IPS DF 6.9 (cell line): ENCODE data around the gene MYL3.

Experiments used
- DNase-seq: peaks from one replicate; pipeline ENCODE4 v3.0.0-alpha.2; 2013; ENCODE audit warnings: low read depth, low spot score
- H3K27ac ChIP-seq: one replicate; pipeline ENCODE4 v1.5.1; 2013; ENCODE audit warnings: low read length, control low read depth
- H3K27me3 ChIP-seq: 2 replicates; pipeline ENCODE4 v1.6.1; 2013; ENCODE audit warnings: mild to moderate bottlenecking, low read length; ENCODE audit not compliant: control insufficient read depth, insufficient read depth
- H3K36me3 ChIP-seq: 2 replicates; pipeline ENCODE4 v1.6.1; 2013; ENCODE audit warnings: low read length; ENCODE audit not compliant: control insufficient read depth, insufficient read depth
- H3K4me1 ChIP-seq: 2 replicates; pipeline ENCODE4 v1.6.1; 2013; ENCODE audit warnings: low read length; ENCODE audit not compliant: control insufficient read depth, insufficient read depth
- H3K4me3 ChIP-seq: 2 replicates; pipeline ENCODE4 v1.5.1; 2013; ENCODE audit warnings: mild to moderate bottlenecking, low read length
- H3K9me3 ChIP-seq: 2 replicates; pipeline ENCODE4 v1.6.1; 2013; ENCODE audit warnings: low read length, inconsistent platforms; ENCODE audit not compliant: control insufficient read depth, insufficient read depth
- WGBS: extraction: QIAGEN DNeasy Blood & Tissue Kit; methylation state at CpG from one replicate; pipeline ENCODE4 v1.1.7; 2013; ENCODE audit warnings: mixed read lengths, missing lambda C conversion rate; ENCODE audit not compliant: insufficient read length, insufficient coverage; 5-methylcytosine and 5-hydroxymethylcytosine counted together

Gene MYL3

DNA sequence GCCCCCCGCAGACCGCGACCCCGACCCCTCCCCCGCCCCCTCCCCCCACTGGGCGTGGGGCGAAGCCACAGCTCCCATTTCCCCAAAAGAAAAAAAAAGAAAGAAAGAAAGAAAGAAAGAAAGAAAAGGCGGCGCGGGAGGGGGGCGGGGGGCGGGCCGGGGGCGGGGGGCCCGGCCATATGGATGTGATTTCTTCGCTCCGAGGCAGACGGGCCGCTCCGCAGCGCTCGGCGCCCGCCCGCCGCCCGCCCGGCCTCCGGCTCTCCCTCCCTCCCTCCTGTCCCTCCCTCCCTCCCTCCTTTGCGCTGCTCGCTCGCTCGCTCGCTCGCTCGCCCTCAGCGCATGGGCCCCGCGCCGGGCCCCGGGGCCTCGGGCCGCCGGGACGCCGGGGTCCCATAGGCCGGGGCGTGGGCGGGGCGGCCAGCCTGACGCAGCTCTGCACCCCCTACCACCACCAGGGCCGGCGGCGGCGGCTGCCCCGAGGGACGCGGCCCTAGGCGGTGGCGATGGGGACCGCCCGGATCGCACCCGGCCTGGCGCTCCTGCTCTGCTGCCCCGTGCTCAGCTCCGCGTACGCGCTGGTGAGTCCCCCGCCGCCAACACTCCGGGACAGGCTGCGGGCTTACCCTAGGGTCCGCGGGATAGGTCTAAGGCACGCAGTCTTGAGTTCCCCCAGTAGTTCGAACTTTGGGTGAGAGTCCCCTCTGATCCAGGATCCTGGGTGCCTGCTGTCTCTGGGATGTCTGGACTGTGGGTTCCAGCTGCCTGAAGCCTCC, 20.0 kb upstream of the MYL3 start:
- H3K27ac ChIP-seq, result no peak overlapping the region
- H3K9me3 ChIP-seq, result no peaks in the 10 kb centered on the region
- H3K4me3 ChIP-seq, result peak overlapping the region; percentile 38; the same call in 1 of the 2 replicates
- H3K36me3 ChIP-seq, result no peaks in the 10 kb centered on the region
- DNase-seq, result no peak
- H3K27me3 ChIP-seq, result peaks cover 58% of the 10 kb centered on the region
- WGBS, result no CpG with 5 or more reads among the region's 78 CpGs
- H3K4me1 ChIP-seq, result peaks cover 3% of the 10 kb centered on the region; the same call in 1 of the 2 replicates

DNA sequence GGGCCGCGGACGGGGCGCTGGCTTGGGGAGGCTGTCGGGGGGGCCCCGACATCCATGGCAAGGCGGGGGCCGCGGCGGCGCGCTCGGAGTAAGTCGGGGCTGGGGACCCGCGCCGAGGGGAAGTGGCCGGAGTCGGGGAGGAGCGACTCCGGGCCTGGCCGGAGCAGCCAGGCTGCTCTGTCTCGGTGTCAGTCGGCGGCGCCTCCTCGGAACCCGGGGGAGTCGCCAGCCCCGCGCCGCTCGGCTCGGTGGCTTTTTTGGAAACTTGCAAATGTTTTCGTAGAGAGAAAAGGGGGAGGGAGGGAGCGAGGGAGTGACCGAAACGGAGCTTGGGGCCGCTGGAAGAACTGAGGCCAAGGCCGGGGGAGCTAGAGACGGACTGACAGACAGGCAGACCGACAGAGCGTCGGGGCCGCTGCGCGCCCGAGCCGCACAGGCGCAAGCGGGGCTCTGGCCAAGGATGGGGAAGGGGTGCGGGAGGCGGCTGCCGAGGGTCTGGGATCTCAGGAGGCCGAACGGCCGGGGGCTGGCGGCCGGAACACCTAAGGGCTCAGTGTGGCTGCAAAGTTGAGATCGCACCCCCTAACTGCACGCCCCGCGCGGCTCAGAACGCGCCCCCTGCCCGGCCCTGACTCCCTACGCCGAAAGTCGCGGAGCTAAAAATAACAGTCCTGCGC, 19.3 kb upstream of the MYL3 start:
- no CpG with 5 or more reads among the region's 72 CpGs for WGBS
- Histone ChIP-seq H3K36me3 (no peaks in the 10 kb centered on the region), H3K27ac (no peak overlapping the region), H3K4me3 (peak overlapping the region; percentile 38; the same call in 1 of the 2 replicates), H3K27me3 (peaks cover 58% of the 10 kb centered on the region), H3K4me1 (peaks cover 3% of the 10 kb centered on the region; the same call in 1 of the 2 replicates), H3K9me3 (no peaks in the 10 kb centered on the region)
- DNase-seq, result no peak

DNA sequence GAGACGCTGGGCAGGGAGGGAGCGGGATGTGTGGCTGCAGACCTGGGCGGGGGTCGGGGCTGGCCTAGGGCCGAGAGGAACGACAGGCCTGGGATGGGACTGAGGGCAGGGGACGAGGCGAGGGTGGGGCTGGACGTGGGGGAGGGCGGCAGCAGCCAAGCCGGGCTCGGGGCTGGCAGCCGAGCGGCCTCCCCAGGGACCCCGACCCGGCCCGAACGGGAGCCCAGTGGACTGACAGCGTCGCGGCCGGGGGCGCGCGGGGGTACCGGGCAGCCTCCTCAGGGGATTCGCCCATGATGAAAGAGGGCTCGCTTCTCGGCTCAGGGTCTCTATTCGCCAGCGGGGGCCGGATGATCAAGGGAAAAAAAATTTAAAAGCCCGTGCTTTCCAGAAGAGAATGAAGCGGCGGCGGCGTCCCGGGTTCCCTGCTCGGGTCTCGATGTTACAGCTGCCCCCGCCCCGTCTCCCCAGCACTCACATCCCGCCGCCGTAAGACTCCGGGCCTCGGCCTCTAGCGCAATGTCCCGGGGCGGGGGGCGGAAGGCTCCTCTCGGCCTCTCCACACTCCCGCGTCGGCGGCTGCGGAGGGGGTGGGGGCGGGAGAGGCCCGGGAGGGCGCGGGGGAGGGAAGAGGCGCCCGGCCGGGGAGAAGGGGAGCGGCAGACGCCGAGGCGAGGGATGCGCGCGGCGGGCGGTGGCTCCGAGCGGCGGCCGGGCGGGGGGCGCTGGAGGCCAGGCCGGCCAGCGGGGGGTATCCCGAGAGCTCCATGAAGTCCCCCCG, 18.5 kb upstream of the MYL3 start:
- H3K27me3 ChIP-seq, result peaks cover 58% of the 10 kb centered on the region
- peaks cover 3% of the 10 kb centered on the region; the same call in 1 of the 2 replicates for H3K4me1 ChIP-seq
- peak overlapping the region; percentile 38; the same call in 1 of the 2 replicates for H3K4me3 ChIP-seq
- no peaks in the 10 kb centered on the region for H3K36me3 ChIP-seq
- no peaks in the 10 kb centered on the region for H3K9me3 ChIP-seq
- DNase-seq, result no peak
- no CpG with 5 or more reads among the region's 83 CpGs for WGBS
- H3K27ac ChIP-seq, result no peak overlapping the region

DNA sequence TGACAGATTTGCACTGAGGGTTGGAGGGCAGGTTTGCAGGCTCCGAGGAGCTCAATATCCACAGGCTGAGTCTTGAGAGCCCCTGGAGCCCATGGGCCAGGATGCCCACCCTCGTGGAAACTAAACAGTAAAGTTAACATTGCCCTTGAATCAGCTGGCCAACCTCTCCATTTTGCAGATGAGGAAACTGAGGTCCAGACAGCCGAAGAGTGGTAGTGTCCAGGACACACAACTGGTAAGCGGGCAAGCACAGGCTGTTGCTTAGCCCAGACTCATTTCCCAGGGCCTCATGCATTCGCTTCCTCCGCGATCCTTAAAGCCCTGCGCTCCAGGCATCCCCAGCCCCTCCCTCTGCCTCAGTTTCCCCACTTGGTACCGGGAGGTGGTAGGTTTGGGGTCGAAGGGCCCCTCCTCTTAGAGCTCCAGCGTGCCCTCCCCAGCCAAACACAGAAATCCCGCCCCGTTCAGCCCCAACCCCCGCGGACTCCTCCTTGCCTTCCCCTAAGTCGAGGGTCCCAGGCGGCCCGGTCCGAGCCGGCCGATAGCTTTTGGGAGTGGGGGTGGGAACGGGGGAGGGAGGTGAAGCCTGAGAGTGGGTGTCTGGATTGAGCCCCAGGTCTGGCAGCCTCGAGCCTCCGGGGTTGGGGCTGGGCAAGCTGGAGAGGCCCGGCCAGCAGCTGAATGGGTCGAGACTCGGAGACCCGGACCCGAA, 17.8 kb upstream of the MYL3 start:
- H3K36me3 ChIP-seq, result no peaks in the 10 kb centered on the region
- WGBS, result no CpG with 5 or more reads among the region's 29 CpGs
- peaks cover 54% of the 10 kb centered on the region for H3K27me3 ChIP-seq
- no peak overlapping the region for H3K27ac ChIP-seq
- no peak for DNase-seq
- H3K4me3 ChIP-seq, result peak overlapping the region; percentile 38; the same call in 1 of the 2 replicates
- peaks cover 3% of the 10 kb centered on the region; the same call in 1 of the 2 replicates for H3K4me1 ChIP-seq
- no peaks in the 10 kb centered on the region for H3K9me3 ChIP-seq

DNA sequence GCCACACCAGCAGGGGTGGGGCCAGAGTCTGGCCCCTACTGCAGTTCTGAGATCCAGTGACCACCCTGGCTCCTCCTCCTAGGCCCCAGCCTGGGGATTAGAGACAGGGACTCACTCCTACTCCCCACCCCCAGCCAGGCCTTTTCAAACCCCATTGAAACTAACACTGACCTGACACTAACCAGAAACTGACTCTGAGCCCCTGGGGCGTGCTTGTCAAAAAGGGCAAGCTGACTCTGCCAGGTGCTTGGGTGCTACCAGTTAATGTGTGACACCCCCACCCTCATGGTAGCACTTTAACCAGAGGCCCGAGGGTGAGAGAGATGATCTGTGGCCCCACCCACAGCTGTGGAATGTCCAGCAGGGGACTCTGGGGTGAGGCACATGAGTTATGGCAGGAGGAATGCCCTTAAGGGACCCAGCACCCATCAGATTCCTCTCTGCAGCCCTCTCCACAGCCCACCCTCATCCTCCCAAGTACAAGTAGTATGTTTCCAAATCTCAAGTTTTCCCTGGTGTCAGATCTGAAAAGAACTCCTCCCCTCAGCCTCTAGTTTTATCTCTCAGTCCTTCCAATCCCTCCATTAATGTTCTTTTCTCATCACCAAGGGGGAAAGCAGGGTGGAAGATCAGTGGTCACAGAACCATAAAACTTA, 15.7 kb upstream of the MYL3 start:
- no peaks in the 10 kb centered on the region for H3K9me3 ChIP-seq
- H3K36me3 ChIP-seq, result no peaks in the 10 kb centered on the region
- H3K27me3 ChIP-seq, result peaks cover 35% of the 10 kb centered on the region
- no peak overlapping the region for H3K4me3 ChIP-seq
- DNase-seq, result no peak
- no CpG with 5 or more reads among the region's 2 CpGs for WGBS
- no peak overlapping the region for H3K27ac ChIP-seq
- peaks cover 2% of the 10 kb centered on the region; the same call in 1 of the 2 replicates for H3K4me1 ChIP-seq

DNA sequence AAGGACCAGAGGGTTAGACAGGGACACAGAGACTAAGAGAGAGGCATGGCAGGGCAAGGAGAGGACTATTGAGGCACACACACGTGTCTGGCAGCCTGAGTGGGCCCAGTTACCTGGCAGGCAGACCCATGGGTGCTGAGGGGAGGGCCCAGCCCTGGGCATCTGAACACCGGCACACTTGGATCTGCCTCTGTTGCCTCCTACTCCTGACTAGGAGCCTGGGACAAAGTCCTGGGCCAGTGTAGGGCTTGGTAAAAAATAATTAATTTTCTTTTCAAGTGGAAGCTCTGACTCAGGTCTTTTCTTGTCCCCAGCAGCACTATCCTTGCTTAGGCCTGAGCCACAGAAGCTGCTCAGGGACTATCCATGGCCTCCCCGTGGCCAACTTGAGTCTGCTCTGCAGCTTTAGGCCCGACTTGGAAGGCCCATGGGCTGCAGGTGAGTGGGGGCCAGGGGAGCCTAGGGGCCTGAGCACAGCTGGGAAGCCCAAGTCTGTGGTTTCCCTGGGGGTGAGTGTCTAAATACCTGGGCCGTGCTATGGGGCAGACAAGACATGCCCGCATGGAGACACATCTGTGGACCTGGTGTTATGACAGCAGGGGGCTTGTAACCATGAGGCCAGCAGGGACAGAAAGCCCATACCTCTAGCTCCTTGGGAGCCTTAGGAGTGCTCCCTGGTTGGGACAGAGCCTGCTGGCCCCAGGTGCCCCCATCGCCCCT, 14.3 kb upstream of the MYL3 start, which contains the start of gene PTH1R:
PTH1R (plus strand) TSS at position 316 of the 720 bp plus-strand sequence. CDS start 5,839 bp downstream, outside the sequence.
- no peak for DNase-seq
- no peaks in the 10 kb centered on the region for H3K4me1 ChIP-seq
- H3K27ac ChIP-seq, result no peak within 1 kb of the TSS
- WGBS, result no CpG with 5 or more reads among the region's 7 CpGs
- peaks cover 30% of the 10 kb centered on the region for H3K27me3 ChIP-seq
- H3K36me3 ChIP-seq, result no peaks in the 10 kb centered on the region
- no peaks in the 10 kb centered on the region for H3K9me3 ChIP-seq
- H3K4me3 ChIP-seq, result no peak within 1 kb of the TSS

DNA sequence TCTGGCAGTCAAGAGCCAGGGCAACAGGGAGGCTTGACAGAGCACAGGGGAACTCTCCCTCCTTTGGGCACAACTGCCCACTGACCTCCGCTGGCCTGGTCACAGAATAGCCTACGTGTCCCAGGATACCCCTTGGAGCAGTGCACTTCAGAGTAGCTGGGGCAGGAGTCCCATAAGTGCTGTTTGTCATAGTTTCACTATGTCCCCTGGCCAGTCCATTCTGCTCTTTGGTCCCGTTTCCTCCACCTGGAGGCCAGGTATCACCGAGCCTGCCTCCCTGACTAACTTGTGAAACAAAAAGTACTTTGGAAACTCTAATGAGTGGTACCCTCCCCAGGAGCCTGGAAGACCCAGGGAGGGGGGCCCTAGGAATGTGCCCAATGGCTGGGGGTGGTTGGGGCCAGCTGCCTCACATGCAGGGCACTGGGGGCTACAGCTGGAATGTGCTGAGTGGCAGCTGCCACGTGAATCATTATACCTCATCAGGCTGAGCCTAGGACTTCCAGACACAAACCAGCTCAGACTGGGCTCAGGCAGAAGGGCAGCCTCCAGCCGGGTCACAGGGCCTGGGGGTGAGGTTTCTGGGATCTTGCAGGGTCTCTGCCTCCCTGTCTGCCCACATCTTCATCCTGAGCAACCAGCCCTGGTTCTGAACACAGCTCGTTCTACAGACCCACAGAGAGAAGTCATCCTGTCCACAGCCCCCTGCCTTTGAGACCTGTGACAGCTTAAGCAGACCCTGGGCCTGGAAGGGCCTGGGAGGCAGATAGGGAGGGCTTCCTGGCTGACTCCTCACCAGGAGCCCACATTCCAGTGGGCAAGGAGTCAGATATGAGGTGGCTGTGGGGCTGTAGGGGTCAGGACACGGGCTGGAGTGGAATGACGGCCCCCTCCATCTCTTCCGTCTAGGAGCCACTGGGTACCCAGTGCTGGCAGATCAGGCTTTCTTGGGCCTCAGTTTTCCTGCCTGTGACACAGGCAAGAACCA, 13.4 kb upstream of the MYL3 start:
- Histone ChIP-seq H3K27me3 (peaks cover 30% of the 10 kb centered on the region), H3K9me3 (no peaks in the 10 kb centered on the region), H3K4me3 (no peak overlapping the region), H3K4me1 (no peaks in the 10 kb centered on the region), H3K36me3 (no peaks in the 10 kb centered on the region), H3K27ac (no peak overlapping the region)
- WGBS, result no CpG with 5 or more reads among the region's 10 CpGs
- DNase-seq, result no peak

DNA sequence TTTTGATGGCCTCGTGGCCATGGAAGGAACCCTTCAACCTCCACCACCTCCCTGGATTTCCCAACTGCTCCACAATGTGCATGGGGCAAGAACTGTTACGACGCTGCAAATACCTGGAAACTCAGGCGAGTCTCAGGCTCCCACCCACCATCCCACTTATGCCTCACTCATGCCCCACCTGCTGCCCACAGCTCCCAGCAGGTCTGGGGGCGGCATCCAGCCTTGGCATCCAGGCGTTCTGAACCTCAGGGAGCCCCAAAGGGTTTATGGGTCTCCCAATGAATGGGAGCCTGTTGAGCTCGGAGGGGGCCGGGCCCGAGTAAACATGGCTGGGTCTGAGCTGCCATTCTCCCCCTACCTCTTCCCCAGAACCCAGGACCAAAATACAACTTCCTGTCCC, 12.3 kb upstream of the MYL3 start:
- Histone ChIP-seq H3K27ac (no peak overlapping the region), H3K36me3 (no peaks in the 10 kb centered on the region), H3K4me3 (no peak overlapping the region), H3K27me3 (peaks cover 20% of the 10 kb centered on the region), H3K9me3 (no peaks in the 10 kb centered on the region), H3K4me1 (no peaks in the 10 kb centered on the region)
- DNase-seq, result no peak
- no CpG with 5 or more reads among the region's 9 CpGs for WGBS
